ENCODE results near the gene LETM1. TPM values are rescaled to one million over a fixed set of nuclear protein-coding genes. Genes with fewer than 3 reads are reported as not detected.

LETM1 gene
- total RNA-seq, 1 donor from 2014 or later = 41.3 TPM

DNA sequence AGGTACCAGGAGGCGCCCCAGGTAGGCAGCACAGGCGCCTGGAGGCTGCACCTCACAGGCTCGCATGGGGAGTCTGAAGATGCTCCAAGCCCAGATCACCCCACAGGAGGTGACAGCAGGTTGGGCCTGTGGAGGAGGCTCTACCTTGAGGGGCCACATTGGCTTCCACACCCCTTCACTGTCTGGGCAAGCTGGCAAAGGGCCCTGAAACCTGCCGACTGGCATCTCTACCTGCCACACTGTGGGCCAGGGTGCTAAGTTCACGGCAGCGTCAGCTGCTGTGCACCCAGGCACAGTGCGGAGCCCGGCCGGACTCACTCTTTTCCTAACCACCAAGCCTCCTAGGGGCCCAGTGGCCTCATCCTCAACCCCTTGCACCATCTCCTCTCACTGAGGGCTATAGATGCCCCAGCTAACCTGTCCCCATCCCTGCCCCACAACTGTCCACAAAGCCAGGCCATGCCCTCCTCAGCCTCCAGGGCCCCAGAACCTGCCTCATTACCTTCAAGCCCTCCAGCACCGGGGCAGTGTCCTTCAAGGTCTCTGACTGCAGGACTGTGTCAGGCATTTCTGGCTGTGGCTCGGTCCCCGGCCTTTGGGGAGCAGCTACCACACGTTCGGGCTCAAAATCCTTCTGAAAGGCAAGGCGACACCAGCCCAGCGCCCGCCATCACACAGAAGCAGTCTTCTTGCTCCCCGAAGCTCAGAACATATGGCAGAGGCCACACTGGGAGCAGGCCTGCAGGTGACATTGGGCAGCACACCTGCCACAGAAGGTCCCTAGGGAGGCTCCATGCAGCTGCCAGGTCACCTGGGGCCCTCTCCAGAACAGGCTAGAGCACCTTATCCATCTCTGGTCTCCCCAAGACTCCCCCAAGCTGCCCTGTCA is 34.0 kb downstream of the LETM1 start:
- Mint-ChIP-seq H3K36me3 (ENCODE audit: low read depth) (peaks cover 29% of the 10 kb centered on the region), H3K4me1 (ENCODE audit: low read depth) (no peaks in the 10 kb centered on the region), H3K4me3 (ENCODE audit: unreplicated experiment) (no peak overlapping the region), H3K27ac (ENCODE audit: unreplicated experiment) (no peak overlapping the region), H3K9me3 (ENCODE audit: low read depth) (no peaks in the 10 kb centered on the region), H3K27me3 (ENCODE audit: low read depth) (no peaks in the 10 kb centered on the region)
- DNase-seq (ENCODE audit: low spot score) = no peak
- TF ChIP-seq, protein P1, sequence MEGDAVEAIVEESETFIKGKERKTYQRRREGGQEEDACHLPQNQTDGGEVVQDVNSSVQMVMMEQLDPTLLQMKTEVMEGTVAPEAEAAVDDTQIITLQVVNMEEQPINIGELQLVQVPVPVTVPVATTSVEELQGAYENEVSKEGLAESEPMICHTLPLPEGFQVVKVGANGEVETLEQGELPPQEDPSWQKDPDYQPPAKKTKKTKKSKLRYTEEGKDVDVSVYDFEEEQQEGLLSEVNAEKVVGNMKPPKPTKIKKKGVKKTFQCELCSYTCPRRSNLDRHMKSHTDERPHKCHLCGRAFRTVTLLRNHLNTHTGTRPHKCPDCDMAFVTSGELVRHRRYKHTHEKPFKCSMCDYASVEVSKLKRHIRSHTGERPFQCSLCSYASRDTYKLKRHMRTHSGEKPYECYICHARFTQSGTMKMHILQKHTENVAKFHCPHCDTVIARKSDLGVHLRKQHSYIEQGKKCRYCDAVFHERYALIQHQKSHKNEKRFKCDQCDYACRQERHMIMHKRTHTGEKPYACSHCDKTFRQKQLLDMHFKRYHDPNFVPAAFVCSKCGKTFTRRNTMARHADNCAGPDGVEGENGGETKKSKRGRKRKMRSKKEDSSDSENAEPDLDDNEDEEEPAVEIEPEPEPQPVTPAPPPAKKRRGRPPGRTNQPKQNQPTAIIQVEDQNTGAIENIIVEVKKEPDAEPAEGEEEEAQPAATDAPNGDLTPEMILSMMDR (IDR thresholded peaks at IDR 0.05) = no peak

DNA sequence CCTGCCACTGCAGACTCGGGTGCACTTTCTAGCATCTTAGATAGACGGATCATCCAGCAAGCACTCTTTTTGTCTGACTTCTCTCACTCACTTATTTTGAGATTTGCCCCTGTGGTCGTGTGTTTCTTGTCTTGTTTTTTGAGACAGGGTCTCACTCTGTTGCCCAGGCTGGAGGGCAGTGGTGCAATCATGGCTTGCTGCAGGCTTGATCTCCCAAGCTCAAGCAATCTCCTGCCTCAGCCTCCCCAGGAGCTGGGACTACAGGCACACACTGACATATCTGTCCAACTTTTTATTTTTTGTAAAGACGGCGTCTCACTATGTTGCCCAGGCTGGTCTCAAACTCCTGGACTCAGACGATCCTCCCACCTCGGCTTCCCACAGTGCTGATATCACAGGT is 36.1 kb downstream of the LETM1 start:
- no peaks in the 10 kb centered on the region for H3K9me3 Mint-ChIP-seq (ENCODE audit: low read depth)
- no peak overlapping the region for H3K27ac Mint-ChIP-seq (ENCODE audit: unreplicated experiment)
- TF ChIP-seq, protein P1 (IDR thresholded peaks at IDR 0.05) = no peak
- H3K27me3 Mint-ChIP-seq (ENCODE audit: low read depth) = no peaks in the 10 kb centered on the region
- no peaks in the 10 kb centered on the region for H3K4me1 Mint-ChIP-seq (ENCODE audit: low read depth)
- DNase-seq (ENCODE audit: low spot score) = no peak
- H3K4me3 Mint-ChIP-seq (ENCODE audit: unreplicated experiment) = no peak overlapping the region
- H3K36me3 Mint-ChIP-seq (ENCODE audit: low read depth) = peaks cover 34% of the 10 kb centered on the region

DNA sequence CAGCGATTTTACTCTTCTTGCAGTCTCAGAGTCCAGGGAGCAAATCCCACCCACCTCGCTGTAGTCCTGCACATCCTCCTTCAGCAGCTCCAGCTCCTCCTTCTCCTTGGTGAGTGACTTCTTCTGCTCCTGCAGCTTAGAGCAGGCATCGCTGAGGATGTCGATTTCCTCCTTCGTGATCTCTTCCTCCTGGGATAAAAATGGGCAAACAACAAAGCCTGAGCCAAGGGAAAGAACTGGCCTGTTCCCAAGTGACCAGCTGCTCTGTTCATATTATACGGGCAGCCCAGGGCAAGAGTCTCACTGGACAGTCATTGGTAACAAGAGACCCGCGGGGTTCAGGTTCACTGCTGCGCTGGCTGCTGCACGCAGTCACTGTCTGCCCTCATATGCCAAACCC is 36.7 kb downstream of the LETM1 start:
- no peaks in the 10 kb centered on the region for H3K4me1 Mint-ChIP-seq (ENCODE audit: low read depth)
- peak overlapping the region; percentile 33 for H3K27ac Mint-ChIP-seq (ENCODE audit: unreplicated experiment)
- H3K9me3 Mint-ChIP-seq (ENCODE audit: low read depth) = no peaks in the 10 kb centered on the region
- no peaks in the 10 kb centered on the region for H3K27me3 Mint-ChIP-seq (ENCODE audit: low read depth)
- H3K36me3 Mint-ChIP-seq (ENCODE audit: low read depth) = peaks cover 33% of the 10 kb centered on the region
- no peak overlapping the region for H3K4me3 Mint-ChIP-seq (ENCODE audit: unreplicated experiment)
- no peak for DNase-seq (ENCODE audit: low spot score)
- TF ChIP-seq, protein P1 (IDR thresholded peaks at IDR 0.05) = no peak

DNA sequence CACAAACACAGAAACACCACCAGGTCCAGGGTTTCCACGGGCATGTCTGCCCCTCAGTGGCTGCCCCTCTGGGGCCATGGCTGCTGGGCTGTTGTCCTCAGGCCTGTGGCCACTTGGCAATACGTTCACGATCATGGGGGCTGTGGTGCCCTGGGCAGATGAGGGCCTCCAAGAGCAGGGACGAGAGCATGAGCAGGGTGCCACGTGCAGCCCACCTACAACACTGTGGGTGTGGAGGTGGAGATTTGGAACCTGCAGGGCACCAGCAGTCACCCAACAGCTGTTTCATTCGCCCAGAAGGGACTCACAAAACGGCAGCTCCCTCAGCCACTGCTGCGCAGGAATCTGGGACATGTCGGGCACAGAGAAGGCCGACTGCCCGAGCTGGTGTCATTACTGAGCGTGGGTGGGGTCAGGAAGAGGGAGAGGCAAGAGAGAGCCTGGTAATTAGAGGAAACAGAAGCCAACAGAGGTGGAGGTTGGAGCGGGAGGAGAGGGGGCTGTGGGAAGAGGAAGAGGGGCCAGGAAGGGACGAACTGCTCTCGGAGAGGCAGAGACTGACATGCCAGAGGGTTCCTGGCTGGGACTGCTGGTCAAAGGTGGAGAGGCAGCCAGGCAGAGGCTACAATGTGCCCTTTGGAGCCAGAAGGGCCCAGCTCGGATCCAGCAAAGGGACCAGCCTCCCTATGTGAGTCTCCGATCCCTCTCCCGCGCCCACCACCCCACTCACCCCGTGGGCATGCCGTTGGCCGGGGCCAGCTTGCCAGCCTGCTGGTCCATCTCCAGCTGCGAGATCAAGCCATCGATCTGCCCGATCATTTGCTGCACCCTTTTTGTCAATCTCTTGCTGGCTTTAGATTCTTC is 39.7 kb downstream of the LETM1 start:
- no peak overlapping the region for H3K4me3 Mint-ChIP-seq (ENCODE audit: unreplicated experiment)
- H3K4me1 Mint-ChIP-seq (ENCODE audit: low read depth) = no peaks in the 10 kb centered on the region

More for the DNA sequence above, 39.7 kb downstream of the LETM1 start:
- Mint-ChIP-seq H3K9me3 (ENCODE audit: low read depth) (no peaks in the 10 kb centered on the region), H3K27me3 (ENCODE audit: low read depth) (no peaks in the 10 kb centered on the region), H3K36me3 (ENCODE audit: low read depth) (peaks cover 27% of the 10 kb centered on the region), H3K27ac (ENCODE audit: unreplicated experiment) (no peak overlapping the region)
- TF ChIP-seq, protein P1 (IDR thresholded peaks at IDR 0.05) = no peak
- no peak for DNase-seq (ENCODE audit: low spot score)

All from chondrocyte (in vitro differentiated cells).